Activated CD8-positive, alpha-beta memory T cell treated with anti-CD3 and anti-CD28 coated beads, Interleukin-2, amount 50 U/mL, for 48 hours (primary cell): Measurements from ENCODE around the gene KYAT1.

Experiments used
- DNase-seq: peaks from one replicate; pipeline ENCODE4 v3.0.0-alpha.2; 2020

The KYAT1 gene

DNA sequence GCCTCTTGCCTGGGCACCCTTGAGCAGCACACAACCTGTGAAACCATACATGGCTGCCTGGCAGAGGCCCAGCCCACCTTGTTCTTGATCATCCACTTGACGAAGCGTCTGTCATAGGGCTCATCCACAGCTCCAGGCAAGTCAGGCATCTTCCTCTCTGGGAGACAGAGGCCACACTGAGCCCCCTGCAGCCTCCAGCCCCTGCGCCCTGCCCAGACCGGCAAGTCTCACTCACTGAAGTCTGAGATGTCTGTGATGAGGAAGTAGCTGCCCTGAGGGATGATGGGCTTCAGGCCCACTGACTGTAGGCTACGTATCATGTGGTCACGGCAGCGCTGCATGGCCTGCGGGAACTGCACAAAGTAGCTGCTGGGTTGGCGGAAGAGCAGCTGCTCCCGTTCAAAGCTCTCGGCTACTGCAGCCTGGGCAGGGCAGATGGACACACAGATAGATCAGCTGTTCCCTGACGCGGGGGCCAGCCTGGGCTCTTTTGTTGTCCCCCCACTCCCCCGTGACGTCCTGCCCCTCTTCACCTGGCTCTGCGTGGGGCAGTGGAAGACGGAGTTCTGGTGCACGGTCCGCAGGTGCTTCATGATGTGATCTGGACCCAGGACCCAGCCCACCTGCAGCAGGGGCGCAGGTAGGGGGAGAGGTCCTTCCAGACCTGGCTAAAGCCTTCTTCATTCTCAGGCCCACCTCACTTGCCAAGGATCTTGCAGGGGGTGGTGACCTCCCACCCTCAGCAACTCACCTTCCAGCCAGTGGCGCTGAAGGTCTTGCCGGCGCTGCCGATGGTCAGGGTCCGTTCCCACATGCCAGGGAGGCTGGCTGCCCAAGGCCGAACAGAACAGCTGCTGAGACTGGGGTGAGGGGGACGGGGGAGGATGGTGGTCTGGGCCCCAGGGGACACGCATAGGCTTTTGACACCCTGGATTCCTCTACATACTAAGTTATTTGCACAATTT lies 46.2 kb downstream of the KYAT1 start:
- no peak for DNase-seq

DNA sequence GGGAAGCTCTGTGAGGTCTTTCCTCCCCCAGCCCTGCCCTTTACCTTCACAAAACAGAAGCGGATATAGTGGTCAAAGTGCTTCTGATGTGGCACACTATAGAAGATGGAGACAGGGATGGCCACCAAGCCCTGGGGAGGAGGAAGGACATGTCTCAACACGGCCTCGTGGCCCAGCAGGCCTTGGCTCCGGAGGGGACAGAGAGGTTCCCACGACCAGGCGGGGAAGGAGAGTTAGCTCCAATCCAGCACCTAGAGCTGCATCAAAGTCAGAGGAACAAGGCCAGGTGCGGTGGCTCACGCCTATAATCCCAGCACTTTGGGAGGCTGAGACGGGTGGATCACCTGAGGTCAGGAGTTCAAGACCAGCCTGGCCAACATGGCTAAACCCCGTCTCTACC lies 48.1 kb downstream of the KYAT1 start:
- DNase-seq: no peak

DNA sequence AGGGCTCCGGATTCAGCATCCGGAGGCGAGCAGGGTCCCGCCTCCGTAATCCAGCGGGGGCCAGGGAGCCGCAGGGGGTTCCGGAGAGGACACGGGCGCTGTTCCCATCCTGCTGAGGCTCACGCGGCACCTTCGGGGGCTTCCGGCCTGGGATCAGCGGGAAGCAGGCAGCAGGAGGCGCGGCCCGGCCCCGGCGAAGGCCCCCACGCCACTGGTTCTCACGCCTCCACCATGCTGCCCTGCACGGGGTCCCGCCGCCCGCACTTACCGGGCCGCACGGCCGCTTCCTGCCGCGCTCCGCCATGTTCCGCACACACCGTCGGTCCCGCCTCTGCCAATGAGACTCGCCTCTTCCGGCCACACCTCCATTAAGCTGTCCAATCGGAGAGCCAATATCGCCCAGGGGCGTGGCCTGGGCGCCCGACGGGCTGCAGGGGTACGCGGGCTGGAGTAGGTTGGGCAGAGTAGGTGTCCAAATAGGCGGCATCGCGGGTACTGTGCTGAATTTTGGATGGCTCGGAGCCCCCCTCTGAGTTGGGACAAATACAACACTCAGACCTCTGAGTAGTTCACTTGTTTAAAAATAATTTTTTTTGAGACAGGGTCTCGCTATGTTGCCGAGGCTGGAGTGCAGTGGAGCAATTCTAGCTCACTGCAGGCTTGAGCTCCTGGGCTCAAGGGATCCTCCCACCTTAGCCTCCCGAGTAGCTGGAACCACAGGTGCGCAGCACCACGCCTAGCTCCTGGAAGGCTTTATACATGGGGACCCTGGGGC lies 52.1 kb downstream of the KYAT1 start, which contains the start of gene SPOUT1:
Gene SPOUT1, minus strand, starts transcription at position 318 of the 775 bp plus-strand sequence. Its CDS starts 14 bp downstream, at position 304.
- DNase-seq: peak; percentile 96

GRCh38 chr9:128828719-128829452 lies 52.9 kb downstream of the KYAT1 start:
- no peak for DNase-seq

DNA sequence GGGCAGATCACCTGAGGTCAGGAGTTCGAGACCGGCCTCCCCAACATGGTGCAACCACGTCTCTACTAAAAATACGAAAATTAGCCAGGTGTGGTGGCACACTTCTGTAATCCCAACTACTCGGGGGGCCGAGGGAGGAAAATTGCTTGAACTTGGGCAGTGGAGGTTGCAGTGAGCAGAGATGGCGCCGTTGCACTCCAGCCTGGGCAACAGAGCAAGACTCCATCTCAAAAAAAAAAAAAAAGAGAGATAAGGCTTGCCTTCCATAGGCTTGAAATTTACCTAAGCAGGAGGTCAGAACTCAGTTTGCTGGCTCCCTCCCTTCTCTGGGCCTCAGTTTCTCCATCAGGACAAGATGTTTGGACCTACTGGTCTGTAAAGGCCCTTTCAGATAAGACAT lies 53.5 kb downstream of the KYAT1 start:
- no peak for DNase-seq

DNA sequence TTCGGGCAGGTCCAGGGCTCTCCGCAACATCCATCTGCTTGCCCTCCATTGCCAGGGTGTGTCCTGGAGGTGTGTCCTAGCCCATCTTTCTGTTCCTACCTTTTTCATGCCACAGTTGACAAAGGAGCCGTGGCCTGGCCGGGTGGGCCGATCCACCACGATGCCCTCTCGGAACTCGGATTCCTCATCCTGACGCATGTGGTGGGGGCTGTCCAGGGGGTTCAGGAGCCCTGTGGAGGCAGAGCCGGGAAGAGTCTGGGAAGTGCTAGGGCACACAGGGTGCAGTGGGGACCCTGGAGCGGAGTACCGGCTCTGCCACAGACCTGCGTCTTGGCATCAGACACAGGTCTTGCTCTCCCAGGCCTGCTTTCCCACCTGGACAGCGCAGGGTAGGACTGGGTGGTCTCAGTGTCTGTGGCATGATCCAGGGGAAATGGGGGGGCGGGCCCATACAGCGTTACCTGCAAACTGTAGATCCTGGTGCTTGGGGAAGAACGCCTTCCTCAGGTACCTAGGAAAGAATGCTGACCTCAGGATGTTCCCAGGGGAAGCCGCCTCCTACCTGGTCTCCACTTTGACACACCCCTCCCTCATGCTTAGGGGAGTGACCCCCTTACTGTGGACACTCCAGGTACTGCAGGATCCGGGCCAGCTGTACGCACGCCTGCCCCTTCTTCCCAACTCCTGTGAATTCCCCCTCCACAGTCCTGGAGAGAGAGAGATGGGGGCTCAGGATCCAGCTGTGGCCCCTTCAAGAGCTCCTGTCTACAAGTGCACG lies 55.6 kb downstream of the KYAT1 start:
- DNase-seq: no peak

GRCh38 chr9:128824911-128825310 lies 56.8 kb downstream of the KYAT1 start:
- DNase-seq: no peak

GRCh38 chr9:128823903-128824406 lies 57.8 kb downstream of the KYAT1 start:
- DNase-seq: no peak

DNA sequence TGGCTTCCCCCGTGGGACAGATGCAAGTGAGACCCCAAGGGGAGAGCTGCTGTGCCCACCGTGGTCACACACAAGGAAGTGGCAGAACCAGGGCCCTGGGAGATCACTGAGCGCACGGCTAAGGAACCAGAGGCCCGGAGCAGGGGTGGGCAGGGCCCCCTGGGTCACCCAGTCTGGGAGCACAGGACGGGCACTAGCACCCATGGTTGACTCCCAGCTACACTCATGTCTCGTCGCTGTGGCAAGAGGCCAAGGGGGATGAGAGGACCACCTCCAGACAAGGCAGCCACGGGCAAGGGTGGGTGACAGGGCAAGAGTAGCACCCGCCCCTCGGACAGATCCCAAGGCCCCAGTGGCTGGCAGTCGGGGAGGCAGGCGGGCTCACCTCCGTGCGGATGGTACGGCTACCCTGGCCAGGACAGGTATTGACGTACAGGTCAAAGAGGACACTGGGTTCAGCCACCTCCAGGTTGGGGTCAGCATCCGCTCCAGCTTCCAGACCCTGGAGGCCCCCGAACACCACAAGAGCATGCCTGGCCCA lies 58.3 kb downstream of the KYAT1 start:
- no peak for DNase-seq

GRCh38 chr9:128822407-128823042 lies 59.2 kb downstream of the KYAT1 start:
- no peak for DNase-seq

DNA sequence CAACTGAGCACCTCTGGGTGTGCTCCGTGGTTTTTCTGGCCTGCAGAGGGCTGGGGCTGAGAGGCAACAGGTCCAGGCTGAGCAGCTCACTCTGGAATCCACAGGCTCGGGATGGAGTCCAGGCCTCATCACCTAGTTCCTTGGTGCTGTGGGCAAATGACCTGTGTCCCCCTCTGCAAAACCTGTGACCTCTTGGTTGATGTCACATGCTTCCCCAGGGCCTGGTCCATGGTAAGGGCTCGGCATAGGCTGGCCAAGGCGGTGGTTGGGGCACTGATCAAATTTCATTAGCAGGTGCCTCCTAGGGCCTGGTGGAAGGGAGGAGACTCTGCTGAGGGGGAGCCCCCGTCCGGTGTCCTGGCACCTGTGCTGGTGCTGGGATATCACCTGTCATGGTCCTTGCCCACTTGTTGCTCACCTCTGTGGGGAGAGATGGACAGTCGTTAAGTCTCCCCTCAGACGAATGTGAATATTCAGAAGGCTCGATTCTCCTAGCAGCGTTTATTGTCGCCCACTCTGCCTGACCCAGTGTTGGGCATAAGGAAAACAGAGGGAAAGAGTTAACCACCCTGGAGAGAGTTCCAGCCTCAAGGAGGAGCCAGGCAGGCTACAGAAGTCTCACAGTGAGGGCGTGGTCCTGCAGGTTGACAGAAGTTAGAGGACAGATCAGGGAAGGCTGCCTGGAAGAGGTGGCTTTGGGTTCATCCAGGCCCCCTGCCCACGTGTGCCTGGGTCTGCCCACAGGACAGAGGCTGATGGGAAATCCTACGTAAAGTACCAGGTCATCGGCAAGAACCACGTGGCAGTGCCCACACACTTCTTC lies 60.0 kb downstream of the KYAT1 start:
- DNase-seq: no peak

GRCh38 chr9:128820665-128821583 lies 60.8 kb downstream of the KYAT1 start:
- DNase-seq: no peak

DNA sequence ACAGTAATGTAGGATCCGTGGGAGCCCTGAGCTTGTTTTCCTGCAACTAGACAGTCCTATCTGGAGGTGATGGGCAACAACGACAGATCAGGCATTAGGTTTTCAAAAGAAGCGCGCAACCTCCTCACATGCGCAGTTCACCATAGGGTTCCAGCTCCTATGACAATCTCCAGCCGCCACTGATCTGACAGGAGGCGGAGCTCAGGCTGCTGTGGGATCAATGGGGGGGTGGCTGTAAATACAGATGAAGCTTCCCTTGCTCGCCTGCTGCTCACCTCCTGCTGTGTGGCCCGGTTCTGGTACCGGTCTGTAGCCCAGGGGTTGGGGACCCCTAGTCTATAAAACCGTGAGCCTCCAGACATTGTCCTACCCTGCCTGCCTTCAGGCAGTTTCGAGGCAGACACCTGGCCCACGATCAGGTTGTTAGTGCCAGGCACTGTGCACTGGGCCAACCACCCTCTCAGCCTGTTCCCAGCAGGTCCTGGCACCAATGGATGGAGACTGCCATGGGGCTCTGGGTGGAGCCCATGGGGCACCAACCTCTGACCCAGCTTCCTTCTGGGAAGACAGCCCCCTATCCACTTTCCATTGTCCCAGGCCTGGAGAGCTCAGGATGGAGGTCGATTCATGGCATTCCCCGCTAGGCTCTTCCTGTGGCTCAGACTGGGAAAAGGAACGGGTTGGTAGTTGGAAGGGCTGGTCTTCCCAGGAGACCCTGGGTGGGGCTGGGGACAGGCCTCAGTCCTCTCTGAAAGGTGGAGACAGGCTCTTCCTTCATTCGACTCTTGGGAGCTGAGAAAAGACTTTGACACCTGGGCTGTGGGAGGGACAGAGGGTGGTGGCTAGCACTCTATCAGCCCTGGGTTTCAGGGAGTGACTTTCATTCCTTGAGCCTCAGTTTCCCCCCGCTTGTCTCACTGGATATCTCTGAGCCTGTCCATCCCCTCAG lies 61.8 kb downstream of the KYAT1 start:
- DNase-seq: no peak

- peak; percentile 76 for DNase-seq
These were observed 62.7 kb downstream of the KYAT1 start for GRCh38 chr9:128818839-128819715.

DNA sequence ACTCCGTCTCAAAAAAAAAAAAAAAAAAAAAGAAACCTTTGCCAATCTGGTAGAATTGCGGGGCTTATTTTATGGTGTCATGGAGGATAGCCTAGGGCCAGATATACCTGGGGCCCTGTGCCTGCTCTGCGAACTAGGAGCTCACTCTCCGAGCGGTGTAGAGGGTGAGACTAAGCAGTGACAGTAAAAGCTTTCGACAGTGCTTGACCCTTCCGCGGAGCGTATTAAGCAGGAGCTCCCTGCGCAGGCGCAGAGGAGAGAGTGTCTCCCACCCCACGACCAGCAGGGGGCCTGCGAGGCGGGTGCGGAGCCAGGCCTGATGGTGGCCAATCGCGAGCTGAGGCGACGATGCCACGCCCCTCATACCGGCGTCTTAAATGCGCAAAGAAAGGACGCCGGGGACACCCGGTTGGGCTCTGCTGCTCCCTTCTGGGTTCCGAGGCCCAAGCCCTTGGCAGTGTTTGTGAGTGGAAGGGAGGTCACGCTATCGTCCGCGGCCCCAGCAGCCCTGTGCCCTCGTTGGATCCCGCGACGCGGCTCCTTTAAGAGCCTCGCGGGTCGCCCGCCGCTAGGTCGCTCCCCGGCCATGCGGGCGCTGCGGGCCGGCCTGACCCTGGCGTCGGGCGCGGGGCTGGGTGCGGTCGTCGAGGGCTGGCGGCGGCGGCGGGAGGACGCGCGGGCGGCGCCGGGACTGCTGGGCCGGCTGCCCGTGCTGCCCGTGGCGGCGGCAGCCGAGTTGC lies 63.5 kb downstream of the KYAT1 start, which contains the start of gene ENDOG:
Gene ENDOG, plus strand, starts transcription at position 402 of the 740 bp plus-strand sequence. Its CDS starts 185 bp downstream, at position 587.
- peak; percentile 99 for DNase-seq

DNA sequence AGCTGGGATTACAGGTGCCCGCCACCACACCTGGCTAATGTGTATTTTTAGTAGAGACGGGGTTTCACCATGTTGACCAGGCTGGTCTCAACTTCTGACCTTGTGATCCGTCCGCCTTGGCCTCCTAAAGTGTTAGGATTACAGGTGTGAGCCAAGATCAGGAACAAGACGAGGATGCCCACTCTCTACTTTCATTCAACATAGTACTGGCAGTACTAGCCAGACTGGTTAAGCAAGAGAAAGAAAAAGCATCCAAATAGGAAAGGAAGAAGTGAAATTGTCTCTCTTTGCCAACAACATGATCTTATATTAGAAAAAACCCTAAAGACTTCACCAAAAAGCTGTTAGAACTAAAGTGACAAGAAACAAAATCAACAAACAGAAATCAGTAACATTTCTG lies 70.9 kb downstream of the KYAT1 start:
- no peak for DNase-seq
